Measurements from ENCODE around the gene ARHGAP22. TPM values are rescaled to one million over a fixed set of nuclear protein-coding genes. Genes with fewer than 3 reads are reported as not detected.

ARHGAP22 gene
- total and polyA plus RNA-seq, 8 donors: 2.2 to 10.4 (median 2.8) TPM

GRCh38 chr10:48418189-48418788 is 186.6 kb downstream of the ARHGAP22 start:
- intact Hi-C loops (cut with DNase I): no loop called here

DNA sequence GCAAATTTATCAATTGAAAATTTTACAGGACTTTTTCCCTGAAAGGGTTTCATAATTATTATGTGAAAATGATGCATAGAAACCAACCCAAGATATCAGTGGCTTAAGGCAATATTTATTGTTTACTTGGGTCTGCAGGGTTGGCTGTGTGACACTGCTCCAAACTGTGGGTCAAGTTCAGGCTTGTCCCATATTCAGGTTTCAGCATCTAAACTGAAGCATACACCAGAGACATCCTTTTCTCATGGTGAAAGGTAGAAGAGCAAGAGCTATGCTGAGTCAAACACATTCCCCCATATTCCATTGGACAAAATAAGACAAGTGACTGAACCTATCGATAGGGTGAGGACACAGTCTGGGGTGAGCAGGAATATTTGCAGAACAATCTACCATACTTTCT is 187.5 kb downstream of the ARHGAP22 start:
- Histone ChIP-seq H3K9me3 (peaks cover 0 to 5% of the 10 kb centered on the region in 2 donors), H3K4me1 (no peaks in the 10 kb centered on the region), H3K27me3 (no peaks in the 10 kb centered on the region), H3K27ac (no peak overlapping the region), H3K36me3 (peaks cover 0 to 8% of the 10 kb centered on the region in 2 donors), H3K4me3 (no peak overlapping the region)
- no peak for ATAC-seq
- no peak for DNase-seq
- intact Hi-C loops (cut with DNase I): no loop called here
- TF ChIP-seq, protein P1, sequence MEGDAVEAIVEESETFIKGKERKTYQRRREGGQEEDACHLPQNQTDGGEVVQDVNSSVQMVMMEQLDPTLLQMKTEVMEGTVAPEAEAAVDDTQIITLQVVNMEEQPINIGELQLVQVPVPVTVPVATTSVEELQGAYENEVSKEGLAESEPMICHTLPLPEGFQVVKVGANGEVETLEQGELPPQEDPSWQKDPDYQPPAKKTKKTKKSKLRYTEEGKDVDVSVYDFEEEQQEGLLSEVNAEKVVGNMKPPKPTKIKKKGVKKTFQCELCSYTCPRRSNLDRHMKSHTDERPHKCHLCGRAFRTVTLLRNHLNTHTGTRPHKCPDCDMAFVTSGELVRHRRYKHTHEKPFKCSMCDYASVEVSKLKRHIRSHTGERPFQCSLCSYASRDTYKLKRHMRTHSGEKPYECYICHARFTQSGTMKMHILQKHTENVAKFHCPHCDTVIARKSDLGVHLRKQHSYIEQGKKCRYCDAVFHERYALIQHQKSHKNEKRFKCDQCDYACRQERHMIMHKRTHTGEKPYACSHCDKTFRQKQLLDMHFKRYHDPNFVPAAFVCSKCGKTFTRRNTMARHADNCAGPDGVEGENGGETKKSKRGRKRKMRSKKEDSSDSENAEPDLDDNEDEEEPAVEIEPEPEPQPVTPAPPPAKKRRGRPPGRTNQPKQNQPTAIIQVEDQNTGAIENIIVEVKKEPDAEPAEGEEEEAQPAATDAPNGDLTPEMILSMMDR (IDR thresholded peaks at IDR 0.05): no peak

More at GRCh38 chr10:48418189-48418788, 186.6 kb downstream of the ARHGAP22 start:
- Histone ChIP-seq H3K4me1 (no peaks in the 10 kb centered on the region), H3K27ac (no peak overlapping the region), H3K36me3 (no peaks in the 10 kb centered on the region), H3K4me3 (no peak overlapping the region), H3K9me3 (no peaks in the 10 kb centered on the region), H3K27me3 (no peaks in the 10 kb centered on the region)
- TF ChIP-seq, protein P1 (IDR thresholded peaks at IDR 0.05): no peak
- ATAC-seq (peak; percentile 25), DNase-seq (no peak)

DNA sequence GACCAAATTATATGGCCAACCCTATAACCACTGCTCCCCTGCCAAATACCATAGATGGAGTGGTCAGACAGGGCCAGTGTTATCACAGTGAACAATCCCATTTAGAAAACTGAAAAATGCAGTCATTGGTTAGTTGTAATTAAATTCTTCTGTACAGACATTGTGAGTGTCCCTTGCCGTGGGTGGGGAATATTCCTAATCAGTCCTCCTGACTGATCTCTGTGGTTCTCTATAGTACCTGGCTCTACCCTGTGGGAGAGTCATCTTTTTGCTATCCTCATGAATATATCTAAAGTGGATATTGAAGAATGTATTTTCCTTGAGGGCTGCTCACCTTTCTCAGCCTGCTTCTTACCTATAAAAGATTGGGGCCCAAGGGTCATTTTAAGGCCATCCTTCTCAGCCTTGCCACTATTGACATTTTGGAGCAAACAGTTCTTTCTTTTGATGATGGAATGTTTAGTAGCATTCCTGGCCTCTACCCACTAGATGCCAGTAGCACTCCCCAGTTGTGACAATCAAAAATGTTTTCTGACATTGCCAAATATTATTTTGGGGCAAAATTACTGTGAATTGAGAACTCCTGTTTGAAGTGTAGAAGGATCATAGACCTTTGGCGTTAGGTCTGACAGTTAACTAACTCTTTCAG is 188.2 kb downstream of the ARHGAP22 start:
- no peak overlapping the region for H3K27ac ChIP-seq
- peaks cover 0 to 11% of the 10 kb centered on the region in 2 donors for H3K9me3 ChIP-seq
- TF ChIP-seq, protein P1 (IDR thresholded peaks at IDR 0.05): no peak
- DNase-seq (no peak), ATAC-seq (peak; percentile 72)
- intact Hi-C loops (cut with DNase I): no loop called here
- no peak overlapping the region for H3K4me3 ChIP-seq
- peaks cover 0 to 14% of the 10 kb centered on the region in 2 donors for H3K36me3 ChIP-seq
- no peaks in the 10 kb centered on the region for H3K27me3 ChIP-seq
- H3K4me1 ChIP-seq: no peaks in the 10 kb centered on the region

GRCh38 chr10:48414778-48415177 is 190.1 kb downstream of the ARHGAP22 start:
- intact Hi-C loops (cut with DNase I): no loop called here
- TF ChIP-seq, protein P1 (IDR thresholded peaks at IDR 0.05): no peak
- no peaks in the 10 kb centered on the region for H3K4me1 ChIP-seq
- ATAC-seq: no peak
- peaks cover 0 to 32% of the 10 kb centered on the region in 2 donors for H3K36me3 ChIP-seq
- no peak for DNase-seq
- H3K9me3 ChIP-seq: peaks cover 0 to 14% of the 10 kb centered on the region in 2 donors
- H3K27ac ChIP-seq: no peak overlapping the region
- no peak overlapping the region for H3K4me3 ChIP-seq
- H3K27me3 ChIP-seq: no peaks in the 10 kb centered on the region

GRCh38 chr10:48414160-48414559 is 190.7 kb downstream of the ARHGAP22 start:
- DNase-seq: no peak
- H3K4me1 ChIP-seq: no peaks in the 10 kb centered on the region
- TF ChIP-seq, protein P1 (IDR thresholded peaks at IDR 0.05): no peak
- H3K9me3 ChIP-seq: peaks cover 0 to 14% of the 10 kb centered on the region in 2 donors
- H3K27me3 ChIP-seq: no peaks in the 10 kb centered on the region
- H3K27ac ChIP-seq: no peak overlapping the region
- no peak overlapping the region for H3K4me3 ChIP-seq
- intact Hi-C loops (cut with DNase I): no loop called here
- H3K36me3 ChIP-seq: peaks cover 0 to 32% of the 10 kb centered on the region in 2 donors
- no peak for ATAC-seq
